SK-N-MC (cell line): ENCODE measurements around the gene TTL.
"Not testable (repeated sequence)": the region's sequence is repeated elsewhere in the genome, so short reads cannot be mapped to it uniquely, and the experiment has no call there.

Experiments used
- DNase-seq: peaks from one replicate; pipeline ENCODE4 v3.0.0-alpha.2; 2011; ENCODE audit warnings: low read depth, low spot score
- H3K27ac ChIP-seq: fragments of 200-600 bp; sonication (generic); 2 replicates; pipeline ENCODE4 v1.5.1; 2016; ENCODE audit warnings: mixed run types
- H3K36me3 ChIP-seq: fragments of 200-600 bp; sonication (generic); 2 replicates; pipeline ENCODE4 v1.6.1; 2017; ENCODE audit warnings: antibody characterized with exemption, low read length, mixed read lengths; ENCODE audit not compliant: insufficient read depth
- H3K4me3 ChIP-seq: fragments of 200-600 bp; sonication (generic); 2 replicates; pipeline ENCODE4 v1.5.1; 2016
- H3K9ac ChIP-seq: fragments of 200-600 bp; sonication (generic); 2 replicates; pipeline ENCODE4 v1.8.0; 2017; ENCODE audit warnings: mixed run types, mixed read lengths; ENCODE audit not compliant: insufficient read length
- H3K9me3 ChIP-seq: fragments of 200-600 bp; sonication (generic); 2 replicates; pipeline ENCODE4 v1.6.1; 2017; ENCODE audit warnings: low read depth, mild to moderate bottlenecking, antibody characterized with exemption, low read length, moderate library complexity, mixed read lengths
- EZH2 ChIP-seq: fragments of 200-600 bp; sonication (generic); IDR thresholded peaks from one replicate; pipeline ENCODE4 v1.6.1; 2017; ENCODE audit warnings: antibody characterized with exemption
- FOXP2 ChIP-seq: optimal IDR thresholded peaks from 2 replicates; pipeline ENCODE3; 2011; ENCODE audit warnings: mild to moderate bottlenecking, moderate library complexity; ENCODE audit not compliant: insufficient read depth; ENCODE audit errors: extremely low read length, control extremely low read depth
- POLR2AphosphoS5 ChIP-seq: IDR thresholded peaks from 2 replicates; pipeline ENCODE4 v1.6.1; 2012; ENCODE audit warnings: mild to moderate bottlenecking, low read depth, low read length, borderline replicate concordance

TTL gene

GRCh38 chr2:112487444-112487961 is 5.5 kb downstream of the TTL start:
- DNase-seq, result no peak

GRCh38 chr2:112488201-112488600 is 6.2 kb downstream of the TTL start:
- H3K4me3 ChIP-seq, result no peak overlapping the region
- H3K9me3 ChIP-seq, result no peaks in the 10 kb centered on the region
- TF ChIP-seq FOXP2 (no peak), EZH2 (no peak), POLR2AphosphoS5 (no peak)
- no peak overlapping the region for H3K9ac ChIP-seq
- H3K27ac ChIP-seq, result no peak overlapping the region
- no peak for DNase-seq
- H3K36me3 ChIP-seq, result peaks cover 32% of the 10 kb centered on the region

More at GRCh38 chr2:112487444-112487961, 5.5 kb downstream of the TTL start:
- Histone ChIP-seq H3K36me3 (peaks cover 32% of the 10 kb centered on the region), H3K9me3 (no peaks in the 10 kb centered on the region), H3K4me3 (no peak overlapping the region), H3K9ac (no peak overlapping the region), H3K27ac (no peak overlapping the region)
- TF ChIP-seq POLR2AphosphoS5 (no peak), EZH2 (no peak), FOXP2 (no peak)

- no peak overlapping the region for H3K4me3 ChIP-seq
- H3K9me3 ChIP-seq, result no peaks in the 10 kb centered on the region
- H3K36me3 ChIP-seq, result peaks cover 35% of the 10 kb centered on the region
- H3K9ac ChIP-seq, result no peak overlapping the region
- DNase-seq, result no peak
- H3K27ac ChIP-seq, result no peak overlapping the region
- TF ChIP-seq POLR2AphosphoS5 (no peak), FOXP2 (no peak), EZH2 (no peak)
These were observed 10.0 kb downstream of the TTL start for GRCh38 chr2:112491946-112492345.

GRCh38 chr2:112493048-112493447 is 11.1 kb downstream of the TTL start:
- TF ChIP-seq POLR2AphosphoS5, result no peak
- no peak for TF ChIP-seq FOXP2
- Histone ChIP-seq H3K4me3 (no peak overlapping the region), H3K9me3 (no peaks in the 10 kb centered on the region), H3K36me3 (peaks cover 28% of the 10 kb centered on the region), H3K27ac (no peak overlapping the region), H3K9ac (no peak overlapping the region)
- DNase-seq, result no peak

GRCh38 chr2:112493858-112494648 is 12.1 kb downstream of the TTL start:
- Histone ChIP-seq H3K36me3 (peaks cover 28% of the 10 kb centered on the region), H3K4me3 (no peak overlapping the region), H3K9me3 (no peaks in the 10 kb centered on the region), H3K9ac (no peak overlapping the region), H3K27ac (no peak overlapping the region)
- no peak for DNase-seq
- TF ChIP-seq EZH2 (no peak), FOXP2 (no peak), POLR2AphosphoS5 (no peak)

- no peak for TF ChIP-seq EZH2
- no peak for TF ChIP-seq FOXP2
- no peak for TF ChIP-seq POLR2AphosphoS5
- Histone ChIP-seq H3K4me3 (no peak overlapping the region), H3K36me3 (peaks cover 22% of the 10 kb centered on the region), H3K9me3 (no peaks in the 10 kb centered on the region), H3K27ac (no peak overlapping the region), H3K9ac (no peak overlapping the region)
- DNase-seq, result no peak
These were observed 12.9 kb downstream of the TTL start for GRCh38 chr2:112494828-112495227.

- H3K9ac ChIP-seq, result not testable (repeated sequence)
These were observed 13.9 kb downstream of the TTL start for GRCh38 chr2:112495878-112496277.

GRCh38 chr2:112500850-112501484 is 19.0 kb downstream of the TTL start:
- not testable (repeated sequence) for DNase-seq, H3K9ac ChIP-seq, H3K27ac ChIP-seq, H3K4me3 ChIP-seq, H3K9me3 ChIP-seq
- H3K36me3 ChIP-seq, result peaks cover 16% of the 10 kb centered on the region

More at GRCh38 chr2:112495878-112496277, 13.9 kb downstream of the TTL start:
- not testable (repeated sequence) for DNase-seq, H3K27ac ChIP-seq, H3K9me3 ChIP-seq, H3K4me3 ChIP-seq
- H3K36me3 ChIP-seq, result peaks cover 22% of the 10 kb centered on the region

GRCh38 chr2:112509239-112509998 is 27.5 kb downstream of the TTL start:
- peaks cover 18% of the 10 kb centered on the region for H3K36me3 ChIP-seq
- H3K9me3 ChIP-seq, H3K9ac ChIP-seq, H3K27ac ChIP-seq, H3K4me3 ChIP-seq, DNase-seq: not testable (repeated sequence)
